Activated CD8-positive, alpha-beta memory T cell treated with anti-CD3 and anti-CD28 coated beads, Interleukin-2, amount 50 U/mL, for 48 hours (primary cell): ENCODE results near the gene PLPP1.

Source experiments
- DNase-seq: peaks from one replicate; pipeline ENCODE4 v3.0.0-alpha.2; 2020

The PLPP1 gene

GRCh38 chr5:55498457-55498856 lies 36.3 kb downstream of the PLPP1 start:
- DNase-seq, result no peak

- DNase-seq, result no peak
Measured at GRCh38 chr5:55497712-55498111, 37.1 kb downstream of the PLPP1 start.

- no peak for DNase-seq
Measured at GRCh38 chr5:55495216-55495615, 39.5 kb downstream of the PLPP1 start.

GRCh38 chr5:55492449-55492848 lies 42.3 kb downstream of the PLPP1 start:
- DNase-seq, result no peak

- DNase-seq, result no peak
Measured at GRCh38 chr5:55485073-55485472, 49.7 kb downstream of the PLPP1 start.

- DNase-seq, result no peak
Measured at GRCh38 chr5:55484531-55484930, 50.2 kb downstream of the PLPP1 start.

GRCh38 chr5:55483885-55484284 lies 50.9 kb downstream of the PLPP1 start:
- no peak for DNase-seq

- DNase-seq, result no peak
Measured at GRCh38 chr5:55481293-55481855, 53.4 kb downstream of the PLPP1 start.

- DNase-seq, result no peak
Measured at GRCh38 chr5:55480781-55481180, 54.0 kb downstream of the PLPP1 start.

- no peak for DNase-seq
Measured at GRCh38 chr5:55472642-55473041, 62.1 kb downstream of the PLPP1 start.

- DNase-seq, result no peak
Measured at GRCh38 chr5:55471468-55471867, 63.3 kb downstream of the PLPP1 start.

- no peak for DNase-seq
Measured at GRCh38 chr5:55470282-55470681, 64.5 kb downstream of the PLPP1 start.

- DNase-seq, result no peak
Measured at GRCh38 chr5:55469839-55470238, 64.9 kb downstream of the PLPP1 start.

GRCh38 chr5:55467862-55468551 lies 66.8 kb downstream of the PLPP1 start:
- DNase-seq, result no peak

- no peak for DNase-seq
Measured at GRCh38 chr5:55463613-55464012, 71.2 kb downstream of the PLPP1 start.

- DNase-seq, result no peak
Measured at GRCh38 chr5:55459572-55459971, 75.2 kb downstream of the PLPP1 start.

- no peak for DNase-seq
Measured at GRCh38 chr5:55456216-55456895, 78.4 kb downstream of the PLPP1 start.

GRCh38 chr5:55454282-55454681 lies 80.5 kb downstream of the PLPP1 start:
- DNase-seq, result no peak

GRCh38 chr5:55453211-55453610 lies 81.6 kb downstream of the PLPP1 start:
- no peak for DNase-seq

GRCh38 chr5:55451976-55452375 lies 82.8 kb downstream of the PLPP1 start:
- DNase-seq, result no peak

GRCh38 chr5:55450050-55450765 lies 84.6 kb downstream of the PLPP1 start:
- no peak for DNase-seq

GRCh38 chr5:55446640-55447351 lies 88.0 kb downstream of the PLPP1 start:
- DNase-seq, result no peak

- no peak for DNase-seq
Measured at GRCh38 chr5:55445791-55446190, 89.0 kb downstream of the PLPP1 start.
